ENCODE measurements around the gene TLN1. TPM values are rescaled to one million over a fixed set of nuclear protein-coding genes. Genes with fewer than 3 reads are reported as not detected.

The TLN1 gene
- total and polyA plus RNA-seq, 2 experiments from 2014 or later = 21.5 to 120 TPM

GRCh38 chr9:35741740-35742139 lies 9.7 kb upstream of the TLN1 start:
- H3F3A ChIP-seq (replicated peaks; ENCODE audit: low read depth) = peaks cover 3% of the 10 kb centered on the region; the same call in 1 of the 2 replicates
- peaks cover 9% of the 10 kb centered on the region for H3K4me1 Mint-ChIP-seq
- peaks cover 21% of the 10 kb centered on the region for H3K79me2 ChIP-seq (replicated peaks; ENCODE audit: insufficient read depth)
- ATAC-seq (no peak), DNase-seq (ENCODE audit: low spot score) (no peak)
- TF ChIP-seq JUNB (IDR thresholded peaks at IDR 0.05; ENCODE audit: unreplicated experiment) = no peak
- TF ChIP-seq CREB1 (CRISPR knock-in tag; IDR thresholded peaks at IDR 0.05; ENCODE audit: low read depth) = no peak
- no peak overlapping the region for H3K4me2 ChIP-seq
- H3K9me3 Mint-ChIP-seq = no peaks in the 10 kb centered on the region
- peaks cover 9% of the 10 kb centered on the region for H3K4me1 ChIP-seq (ENCODE audit: insufficient read depth)
- H3K36me3 Mint-ChIP-seq (ENCODE audit: low read depth) = peaks cover 87% of the 10 kb centered on the region
- peaks cover 25% of the 10 kb centered on the region for H4K20me1 ChIP-seq (replicated peaks; ENCODE audit: insufficient read depth)
- no peak overlapping the region for H3K4me3 ChIP-seq
- no peaks in the 10 kb centered on the region for H3K27me3 ChIP-seq (ENCODE audit: insufficient read depth)
- no peak overlapping the region for H2AFZ ChIP-seq
- H3K9me2 ChIP-seq (ENCODE audit: insufficient read depth) = no peaks in the 10 kb centered on the region
- H3K27ac ChIP-seq (ENCODE audit: low read depth) = no peak overlapping the region
- peaks cover 3% of the 10 kb centered on the region for H3K27me3 Mint-ChIP-seq (ENCODE audit: insufficient read depth, low read depth, poor library complexity)
- H3K27ac Mint-ChIP-seq = no peak overlapping the region
- no peak overlapping the region for H3K4me3 Mint-ChIP-seq
- H3K36me3 ChIP-seq (ENCODE audit: insufficient read depth) = peaks cover 40% of the 10 kb centered on the region

GRCh38 chr9:35740243-35740642 lies 8.2 kb upstream of the TLN1 start:
- Mint-ChIP-seq H3K36me3 (ENCODE audit: low read depth) (peaks cover 92% of the 10 kb centered on the region), H3K27ac (no peak overlapping the region), H3K27me3 (ENCODE audit: insufficient read depth, low read depth, poor library complexity) (peaks cover 3% of the 10 kb centered on the region), H3K4me1 (no peaks in the 10 kb centered on the region; the same call in 2 of the 3 replicates), H3K9me3 (no peaks in the 10 kb centered on the region; the same call in 2 of the 3 replicates), H3K4me3 (no peak overlapping the region)
- Histone ChIP-seq H2AFZ (no peak overlapping the region), H3K79me2 (replicated peaks; ENCODE audit: insufficient read depth) (peaks cover 6% of the 10 kb centered on the region), H4K20me1 (replicated peaks; ENCODE audit: insufficient read depth) (peaks cover 14% of the 10 kb centered on the region), H3K36me3 (ENCODE audit: insufficient read depth) (peaks cover 45% of the 10 kb centered on the region), H3K27me3 (ENCODE audit: insufficient read depth) (no peaks in the 10 kb centered on the region), H3F3A (replicated peaks; ENCODE audit: low read depth) (peaks cover 6% of the 10 kb centered on the region; the same call in 1 of the 2 replicates), H3K4me1 (ENCODE audit: insufficient read depth) (no peaks in the 10 kb centered on the region), H3K4me3 (no peak overlapping the region), H3K9me2 (ENCODE audit: insufficient read depth) (no peaks in the 10 kb centered on the region), H3K4me2 (no peak overlapping the region), H3K27ac (ENCODE audit: low read depth) (no peak overlapping the region)
- no peak for ATAC-seq
- DNase-seq (ENCODE audit: low spot score) = no peak
- no peak for TF ChIP-seq EZH2phosphoT487 (IDR thresholded peaks at IDR 0.05; ENCODE audit: unreplicated experiment)
- TF ChIP-seq CREB1 (CRISPR knock-in tag; IDR thresholded peaks at IDR 0.05; ENCODE audit: low read depth) = no peak
- no peak; the same call in 1 of the 2 replicates for TF ChIP-seq POLR2AphosphoS5 (IDR thresholded peaks at IDR 0.05; ENCODE audit: low read depth)
- TF ChIP-seq ZNF114 (CRISPR knock-in tag; IDR thresholded peaks at IDR 0.05) = no peak
- TF ChIP-seq STAT1 (IDR thresholded peaks at IDR 0.05; ENCODE audit: unreplicated experiment) = no peak
- TF ChIP-seq, protein P1, sequence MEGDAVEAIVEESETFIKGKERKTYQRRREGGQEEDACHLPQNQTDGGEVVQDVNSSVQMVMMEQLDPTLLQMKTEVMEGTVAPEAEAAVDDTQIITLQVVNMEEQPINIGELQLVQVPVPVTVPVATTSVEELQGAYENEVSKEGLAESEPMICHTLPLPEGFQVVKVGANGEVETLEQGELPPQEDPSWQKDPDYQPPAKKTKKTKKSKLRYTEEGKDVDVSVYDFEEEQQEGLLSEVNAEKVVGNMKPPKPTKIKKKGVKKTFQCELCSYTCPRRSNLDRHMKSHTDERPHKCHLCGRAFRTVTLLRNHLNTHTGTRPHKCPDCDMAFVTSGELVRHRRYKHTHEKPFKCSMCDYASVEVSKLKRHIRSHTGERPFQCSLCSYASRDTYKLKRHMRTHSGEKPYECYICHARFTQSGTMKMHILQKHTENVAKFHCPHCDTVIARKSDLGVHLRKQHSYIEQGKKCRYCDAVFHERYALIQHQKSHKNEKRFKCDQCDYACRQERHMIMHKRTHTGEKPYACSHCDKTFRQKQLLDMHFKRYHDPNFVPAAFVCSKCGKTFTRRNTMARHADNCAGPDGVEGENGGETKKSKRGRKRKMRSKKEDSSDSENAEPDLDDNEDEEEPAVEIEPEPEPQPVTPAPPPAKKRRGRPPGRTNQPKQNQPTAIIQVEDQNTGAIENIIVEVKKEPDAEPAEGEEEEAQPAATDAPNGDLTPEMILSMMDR (conservative IDR thresholded peaks at IDR 0.05; ENCODE audit: low read depth in 2 of 2) = no peak
- no peak for TF ChIP-seq EZH2 (IDR thresholded peaks at IDR 0.05; ENCODE audit: low read depth, unreplicated experiment)
- no peak for TF ChIP-seq ZNF331 (CRISPR knock-in tag; IDR thresholded peaks at IDR 0.05; ENCODE audit: low read depth)
- TF ChIP-seq, protein P2, sequence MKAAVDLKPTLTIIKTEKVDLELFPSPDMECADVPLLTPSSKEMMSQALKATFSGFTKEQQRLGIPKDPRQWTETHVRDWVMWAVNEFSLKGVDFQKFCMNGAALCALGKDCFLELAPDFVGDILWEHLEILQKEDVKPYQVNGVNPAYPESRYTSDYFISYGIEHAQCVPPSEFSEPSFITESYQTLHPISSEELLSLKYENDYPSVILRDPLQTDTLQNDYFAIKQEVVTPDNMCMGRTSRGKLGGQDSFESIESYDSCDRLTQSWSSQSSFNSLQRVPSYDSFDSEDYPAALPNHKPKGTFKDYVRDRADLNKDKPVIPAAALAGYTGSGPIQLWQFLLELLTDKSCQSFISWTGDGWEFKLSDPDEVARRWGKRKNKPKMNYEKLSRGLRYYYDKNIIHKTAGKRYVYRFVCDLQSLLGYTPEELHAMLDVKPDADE (IDR thresholded peaks at IDR 0.05) = no peak
- TF ChIP-seq, protein P3, sequence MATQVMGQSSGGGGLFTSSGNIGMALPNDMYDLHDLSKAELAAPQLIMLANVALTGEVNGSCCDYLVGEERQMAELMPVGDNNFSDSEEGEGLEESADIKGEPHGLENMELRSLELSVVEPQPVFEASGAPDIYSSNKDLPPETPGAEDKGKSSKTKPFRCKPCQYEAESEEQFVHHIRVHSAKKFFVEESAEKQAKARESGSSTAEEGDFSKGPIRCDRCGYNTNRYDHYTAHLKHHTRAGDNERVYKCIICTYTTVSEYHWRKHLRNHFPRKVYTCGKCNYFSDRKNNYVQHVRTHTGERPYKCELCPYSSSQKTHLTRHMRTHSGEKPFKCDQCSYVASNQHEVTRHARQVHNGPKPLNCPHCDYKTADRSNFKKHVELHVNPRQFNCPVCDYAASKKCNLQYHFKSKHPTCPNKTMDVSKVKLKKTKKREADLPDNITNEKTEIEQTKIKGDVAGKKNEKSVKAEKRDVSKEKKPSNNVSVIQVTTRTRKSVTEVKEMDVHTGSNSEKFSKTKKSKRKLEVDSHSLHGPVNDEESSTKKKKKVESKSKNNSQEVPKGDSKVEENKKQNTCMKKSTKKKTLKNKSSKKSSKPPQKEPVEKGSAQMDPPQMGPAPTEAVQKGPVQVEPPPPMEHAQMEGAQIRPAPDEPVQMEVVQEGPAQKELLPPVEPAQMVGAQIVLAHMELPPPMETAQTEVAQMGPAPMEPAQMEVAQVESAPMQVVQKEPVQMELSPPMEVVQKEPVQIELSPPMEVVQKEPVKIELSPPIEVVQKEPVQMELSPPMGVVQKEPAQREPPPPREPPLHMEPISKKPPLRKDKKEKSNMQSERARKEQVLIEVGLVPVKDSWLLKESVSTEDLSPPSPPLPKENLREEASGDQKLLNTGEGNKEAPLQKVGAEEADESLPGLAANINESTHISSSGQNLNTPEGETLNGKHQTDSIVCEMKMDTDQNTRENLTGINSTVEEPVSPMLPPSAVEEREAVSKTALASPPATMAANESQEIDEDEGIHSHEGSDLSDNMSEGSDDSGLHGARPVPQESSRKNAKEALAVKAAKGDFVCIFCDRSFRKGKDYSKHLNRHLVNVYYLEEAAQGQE (IDR thresholded peaks at IDR 0.05; ENCODE audit: unreplicated experiment) = no peak
- no peak for TF ChIP-seq JUNB (IDR thresholded peaks at IDR 0.05; ENCODE audit: unreplicated experiment)
